SU-DHL-6 (cell line): ENCODE measurements around the gene ABCB9.

Experiments used
- CTCF ChIP-seq: fragments of 200-600 bp; sonication (generic); IDR thresholded peaks from one replicate; pipeline ENCODE4 v1.5.1; 2017; ENCODE audit warnings: antibody characterized with exemption, mild to moderate bottlenecking, low read length, moderate library complexity; ENCODE audit not compliant: insufficient read depth, poor library complexity, severe bottlenecking
- EZH2phosphoT487 ChIP-seq: fragments of 200-600 bp; sonication (generic), shearing (Covaris generic); conservative IDR thresholded peaks from 2 replicates; pipeline ENCODE4 v1.6.1; 2018; ENCODE audit warnings: mild to moderate bottlenecking, antibody characterized with exemption, low read length, moderate library complexity, mixed read lengths

GRCh38 chr12:122996621-122997342 lies 30.5 kb upstream of the ABCB9 start:
- TF ChIP-seq CTCF, result no peak
- no peak for TF ChIP-seq EZH2phosphoT487
